Right atrium auricular region (tissue), 2 donors: Measurements from ENCODE around the gene DNAH9. TPM values are rescaled to one million over a fixed set of nuclear protein-coding genes. Genes with fewer than 3 reads are reported as not detected.

Experiments used
- DNase-seq: peaks from one replicate; pipeline ENCODE4 v3.0.0-alpha.2; 2019; ENCODE audit warnings: low spot score
- H3K27ac ChIP-seq, 2 donors: fragments of 200-600 bp; sonication (generic); 1 replicate in 1 of 2; 2 replicates in 1 of 2; pipeline ENCODE4 v1.5.1; 2016 to 2019
- H3K27me3 ChIP-seq, 2 donors: fragments of 200-600 bp; sonication (generic); one replicate each; pipeline versions ENCODE4 v1.5.1 to v1.6.0; 2017 to 2019
- H3K36me3 ChIP-seq: fragments of 200-600 bp; sonication (generic); one replicate; pipeline ENCODE4 v1.5.1; 2016
- H3K4me1 ChIP-seq, 2 donors: fragments of 200-600 bp; sonication (generic); one replicate each; pipeline versions ENCODE4 v1.5.1 to v1.6.0; 2017 to 2019
- H3K4me3 ChIP-seq, 2 donors: fragments of 200-600 bp; sonication (generic); 1 replicate in 1 of 2; 2 replicates in 1 of 2; pipeline ENCODE4 v1.5.1; 2017 to 2019; ENCODE audit warnings: mild to moderate bottlenecking in 1 of 2, moderate library complexity in 1 of 2
- H3K9me3 ChIP-seq, 2 donors: fragments of 200-600 bp; sonication (generic); one replicate each; pipeline ENCODE4 v1.5.1; 2019
- CTCF ChIP-seq, 2 donors: fragments of 200-600 bp; sonication (generic); IDR thresholded peaks; one replicate each; pipeline ENCODE4 v1.5.1; 2019; ENCODE audit warnings: antibody characterized with exemption in 2 of 2
- total RNA-seq, 2 donors: library from RNA; depleted of rRNA; stranded (reverse); fragments of >200 nt; gene quantifications; one replicate each; pipeline ENCODE4 v1.1.0, GENCODE V29; 2016

The DNAH9 gene
- total RNA-seq, 2 donors from 2014 or later = 0.63 TPM; not detected in 1

DNA sequence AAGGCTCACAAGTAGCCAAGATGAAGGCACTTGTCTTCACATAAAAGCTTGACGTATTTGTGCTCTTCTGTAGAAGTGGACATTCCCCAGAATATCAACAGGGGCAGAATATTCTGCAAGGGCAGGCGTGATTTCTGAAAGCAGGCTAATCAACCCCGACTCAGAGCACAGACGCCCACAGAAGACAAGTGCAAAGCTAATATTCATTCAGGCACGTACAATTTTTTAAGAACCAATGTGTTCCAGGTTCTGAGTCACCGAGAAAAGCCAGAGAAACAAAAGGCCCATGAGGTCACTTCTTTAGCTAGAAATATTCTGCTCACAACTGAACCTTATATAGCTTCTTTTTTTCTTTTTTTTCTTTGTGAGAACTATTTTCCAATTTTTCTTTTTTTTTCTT is 121.6 kb downstream of the DNAH9 start:
- H3K9me3 ChIP-seq = no peaks in the 10 kb centered on the region
- H3K36me3 ChIP-seq = no peaks in the 10 kb centered on the region
- H3K27ac ChIP-seq = no peak overlapping the region
- H3K27me3 ChIP-seq = no peaks in the 10 kb centered on the region
- TF ChIP-seq CTCF (IDR thresholded peaks at IDR 0.05) = no peak
- no peaks in the 10 kb centered on the region for H3K4me1 ChIP-seq
- no peak for DNase-seq
- no peak overlapping the region for H3K4me3 ChIP-seq

DNA sequence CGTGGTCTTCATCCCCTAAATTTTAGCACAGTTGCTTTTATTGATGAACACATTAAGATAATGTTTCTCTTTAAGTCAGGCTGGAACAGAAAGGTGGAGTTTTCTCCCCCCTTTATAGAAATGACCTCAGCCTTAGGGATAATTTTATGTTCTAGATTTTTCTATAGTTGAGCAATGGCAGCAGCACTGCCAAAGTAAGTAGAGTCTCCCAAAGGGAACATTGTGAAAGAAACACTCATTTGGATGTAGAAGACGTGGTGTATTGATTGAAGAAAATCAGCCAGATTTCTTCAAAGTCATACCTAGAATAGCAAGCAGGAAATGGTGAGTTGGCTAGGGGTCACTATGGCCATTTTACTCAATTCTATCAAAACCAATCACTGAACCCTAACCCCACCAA is 122.5 kb downstream of the DNAH9 start:
- no peak for DNase-seq
- H3K27ac ChIP-seq = no peak overlapping the region
- H3K27me3 ChIP-seq = no peaks in the 10 kb centered on the region
- H3K4me1 ChIP-seq = no peaks in the 10 kb centered on the region
- H3K36me3 ChIP-seq = no peaks in the 10 kb centered on the region
- no peak overlapping the region for H3K4me3 ChIP-seq
- TF ChIP-seq CTCF (IDR thresholded peaks at IDR 0.05) = no peak
- no peaks in the 10 kb centered on the region for H3K9me3 ChIP-seq

- H3K27me3 ChIP-seq = no peaks in the 10 kb centered on the region
- no peaks in the 10 kb centered on the region for H3K36me3 ChIP-seq
- no peak overlapping the region for H3K4me3 ChIP-seq
- H3K27ac ChIP-seq = no peak overlapping the region
- TF ChIP-seq CTCF (IDR thresholded peaks at IDR 0.05) = no peak
- H3K4me1 ChIP-seq = no peaks in the 10 kb centered on the region
- no peaks in the 10 kb centered on the region for H3K9me3 ChIP-seq
- DNase-seq = no peak
Observed at GRCh38 chr17:11730747-11731146, 132.5 kb downstream of the DNAH9 start.

- Histone ChIP-seq H3K4me1 (no peaks in the 10 kb centered on the region), H3K36me3 (no peaks in the 10 kb centered on the region), H3K27me3 (no peaks in the 10 kb centered on the region), H3K27ac (no peak overlapping the region), H3K4me3 (no peak overlapping the region), H3K9me3 (no peaks in the 10 kb centered on the region)
- no peak for TF ChIP-seq CTCF (IDR thresholded peaks at IDR 0.05)
- no peak for DNase-seq
Observed at GRCh38 chr17:11736613-11737312, 138.5 kb downstream of the DNAH9 start.

DNA sequence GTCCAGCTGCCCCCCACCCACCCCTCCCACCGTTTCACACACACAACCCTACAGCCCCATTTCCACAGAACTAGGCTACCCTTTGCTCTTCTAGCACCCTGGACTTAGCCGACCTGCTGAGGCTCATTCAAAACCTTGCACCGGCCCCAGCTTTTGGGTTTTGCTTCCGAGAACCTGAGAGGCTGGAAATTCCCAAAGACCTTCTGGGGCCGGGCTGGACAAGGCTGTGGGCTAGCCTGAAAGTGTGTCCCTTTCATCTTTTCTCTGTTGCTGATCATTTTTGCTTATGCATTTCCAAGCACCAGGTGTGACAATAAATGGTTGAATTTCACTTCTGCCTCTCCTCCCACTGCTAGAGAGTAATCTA is 139.0 kb downstream of the DNAH9 start:
- H3K36me3 ChIP-seq = no peaks in the 10 kb centered on the region
- no peaks in the 10 kb centered on the region for H3K27me3 ChIP-seq
- DNase-seq = no peak
- H3K27ac ChIP-seq = no peak overlapping the region
- H3K4me3 ChIP-seq = no peak overlapping the region
- TF ChIP-seq CTCF (IDR thresholded peaks at IDR 0.05) = no peak
- no peaks in the 10 kb centered on the region for H3K9me3 ChIP-seq
- no peaks in the 10 kb centered on the region for H3K4me1 ChIP-seq

- H3K9me3 ChIP-seq = no peaks in the 10 kb centered on the region
- no peak for DNase-seq
Observed at GRCh38 chr17:11738151-11738550, 139.9 kb downstream of the DNAH9 start.

More at GRCh38 chr17:11738151-11738550, 139.9 kb downstream of the DNAH9 start:
- H3K36me3 ChIP-seq = no peaks in the 10 kb centered on the region
- no peak overlapping the region for H3K27ac ChIP-seq
- no peaks in the 10 kb centered on the region for H3K4me1 ChIP-seq
- H3K27me3 ChIP-seq = no peaks in the 10 kb centered on the region
- no peak overlapping the region for H3K4me3 ChIP-seq
- no peak for TF ChIP-seq CTCF (IDR thresholded peaks at IDR 0.05)
